EH (cell line): ENCODE data around the gene MAGEA4.

Experiments used
- DNase-seq: peaks from one replicate; pipeline ENCODE4 v3.0.0-alpha.2; 2015; ENCODE audit warnings: low read depth

Gene MAGEA4

DNA sequence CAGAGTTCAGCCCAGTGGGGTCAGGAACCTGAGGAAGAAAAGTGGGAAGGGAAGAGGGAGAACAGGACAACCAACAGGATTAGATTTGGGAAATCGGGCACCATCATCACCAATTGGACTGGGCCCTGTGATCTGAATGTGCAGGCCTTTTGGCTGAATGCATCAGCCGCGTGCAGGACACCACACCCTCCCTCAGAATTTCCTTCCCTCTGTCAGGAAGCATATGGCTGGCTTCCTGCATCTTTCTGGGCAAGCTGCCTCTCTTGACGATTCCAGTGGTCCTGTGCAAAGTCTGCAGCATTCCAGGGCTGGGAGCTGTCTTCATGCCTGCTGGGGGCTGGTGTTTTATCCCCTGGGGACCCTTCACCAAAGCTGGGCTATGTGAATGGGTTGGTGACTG lies 16.4 kb downstream of the MAGEA4 start:
- DNase-seq: no peak

DNA sequence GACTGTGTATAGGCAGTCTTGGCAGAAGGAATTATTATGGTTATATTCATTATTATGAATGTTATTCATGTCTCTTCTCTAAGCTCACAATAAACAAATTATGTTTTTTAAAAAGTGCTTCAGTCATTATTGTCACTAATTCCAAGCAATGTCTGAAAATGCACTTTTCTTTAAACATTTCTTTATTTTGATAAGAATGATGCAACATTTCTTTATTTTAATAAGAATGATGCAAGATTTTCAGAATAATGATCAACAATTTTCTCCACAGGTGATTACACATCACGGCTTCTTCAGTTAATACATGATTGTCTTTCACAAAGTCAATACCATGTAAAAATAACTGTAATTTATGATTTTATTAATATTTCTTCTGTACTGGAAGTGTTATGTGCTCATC lies 22.7 kb downstream of the MAGEA4 start:
- DNase-seq: no peak

DNA sequence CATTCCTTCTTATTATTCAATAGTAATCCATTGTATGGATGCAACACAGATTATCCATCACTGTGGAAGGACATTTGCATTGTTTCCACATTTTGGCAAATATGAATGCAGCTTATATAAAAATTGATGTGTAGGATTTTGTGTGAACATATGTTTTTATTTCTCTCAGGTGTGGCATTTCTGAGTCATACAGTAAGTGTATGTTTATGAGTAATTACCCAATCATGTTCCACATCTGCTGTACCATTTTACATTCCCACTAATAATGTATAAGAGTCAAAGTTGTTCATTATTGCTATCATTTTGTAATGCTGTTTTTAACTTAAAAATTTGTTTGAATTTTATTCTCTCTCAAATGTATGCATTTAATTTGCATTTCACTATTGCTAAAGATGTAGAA lies 25.5 kb downstream of the MAGEA4 start:
- no peak for DNase-seq

DNA sequence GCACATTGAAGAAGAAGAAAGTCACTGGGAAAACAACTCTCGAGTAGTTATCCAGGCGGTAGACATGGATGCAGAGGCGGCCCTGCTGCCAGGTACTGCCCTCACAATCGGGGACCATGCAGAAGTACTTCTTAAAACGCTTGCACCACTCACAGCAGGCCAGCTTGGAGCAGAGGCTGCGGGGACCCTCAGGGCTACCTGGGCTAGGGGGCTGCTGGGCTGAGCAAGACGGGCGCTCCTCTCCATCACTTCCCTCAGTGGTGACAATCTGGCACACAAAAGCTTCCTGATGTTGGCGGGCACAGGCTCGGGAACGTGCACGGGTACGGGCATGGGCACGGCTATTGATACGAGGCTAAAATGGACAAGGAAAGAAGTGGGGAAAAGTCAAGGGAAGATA lies 42.0 kb downstream of the MAGEA4 start:
- no peak for DNase-seq

DNA sequence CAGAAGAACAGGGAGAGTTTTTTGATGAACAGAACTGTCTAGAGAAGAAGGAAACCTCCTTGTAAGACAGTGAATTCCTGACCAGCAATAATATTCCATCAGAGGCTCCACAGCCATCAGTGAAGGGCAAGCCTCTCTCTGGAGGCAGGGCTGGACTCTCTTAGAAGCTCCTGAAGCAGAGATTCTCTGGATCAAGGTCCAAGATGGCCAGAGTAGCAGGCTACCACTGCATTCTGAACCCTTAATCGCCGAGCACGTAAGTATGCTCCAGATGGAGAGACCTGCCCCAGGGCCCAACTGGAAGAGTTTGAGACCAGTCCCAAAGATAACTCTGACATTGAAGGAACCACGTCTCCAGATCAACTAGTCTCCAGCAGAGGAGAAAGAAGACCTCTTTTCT lies 45.4 kb downstream of the MAGEA4 start:
- no peak for DNase-seq

DNA sequence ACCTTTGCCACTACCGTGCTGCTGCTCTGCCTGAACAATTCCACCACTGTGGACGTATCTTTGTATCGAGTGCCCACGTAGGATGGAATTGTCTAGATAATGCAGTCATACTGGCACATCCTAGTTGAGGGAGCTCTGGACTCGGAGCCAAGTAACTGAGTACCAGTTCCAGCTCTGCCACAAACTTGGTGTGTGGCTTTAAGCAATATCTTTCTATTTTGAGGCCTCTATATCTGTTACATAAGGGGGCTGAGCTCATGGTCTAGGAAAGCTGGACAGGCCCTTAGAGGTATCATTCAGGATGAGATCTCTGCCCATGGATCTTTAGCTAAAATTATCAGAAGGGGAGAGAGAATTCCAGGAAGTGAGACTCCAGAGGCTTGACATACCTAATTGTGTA lies 49.3 kb downstream of the MAGEA4 start:
- DNase-seq: no peak

DNA sequence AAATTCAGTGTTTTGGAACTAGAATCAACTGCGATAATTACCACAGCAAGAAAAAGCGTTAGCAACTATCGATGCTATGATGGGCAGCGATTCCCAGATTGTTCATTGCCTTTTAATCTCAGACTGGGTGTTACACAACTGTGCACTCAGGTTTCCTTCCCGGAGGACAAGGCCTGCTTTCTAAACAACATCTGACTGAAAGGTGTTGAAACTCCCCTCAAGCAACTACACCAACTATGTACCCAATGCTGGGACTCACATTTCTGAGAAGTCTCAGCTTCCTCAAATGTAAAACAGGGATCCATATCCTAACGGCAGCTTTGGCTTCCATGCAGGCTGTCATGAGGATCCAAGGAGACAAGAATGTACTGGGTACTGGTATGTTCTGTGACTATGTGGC lies 53.5 kb downstream of the MAGEA4 start:
- no peak for DNase-seq

DNA sequence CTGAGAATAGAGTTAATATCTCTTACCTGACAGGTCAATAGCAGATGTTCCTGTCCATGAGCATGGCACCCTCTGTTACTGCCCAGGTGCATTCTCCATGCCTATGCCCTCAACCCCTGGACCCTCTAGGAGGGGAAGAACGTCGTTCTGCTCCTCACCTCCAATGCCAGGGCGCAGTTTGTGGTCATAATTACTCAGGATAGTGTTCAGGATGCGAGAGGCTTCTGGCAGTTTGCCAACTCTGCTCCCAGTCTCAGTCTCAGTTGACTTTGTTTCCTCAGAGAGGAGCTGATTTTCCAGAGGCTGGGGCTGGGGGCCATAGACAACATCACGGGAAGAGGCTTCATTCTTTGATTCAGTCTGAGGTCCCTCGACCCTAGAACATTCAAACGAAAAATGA lies 57.3 kb downstream of the MAGEA4 start:
- DNase-seq: no peak

DNA sequence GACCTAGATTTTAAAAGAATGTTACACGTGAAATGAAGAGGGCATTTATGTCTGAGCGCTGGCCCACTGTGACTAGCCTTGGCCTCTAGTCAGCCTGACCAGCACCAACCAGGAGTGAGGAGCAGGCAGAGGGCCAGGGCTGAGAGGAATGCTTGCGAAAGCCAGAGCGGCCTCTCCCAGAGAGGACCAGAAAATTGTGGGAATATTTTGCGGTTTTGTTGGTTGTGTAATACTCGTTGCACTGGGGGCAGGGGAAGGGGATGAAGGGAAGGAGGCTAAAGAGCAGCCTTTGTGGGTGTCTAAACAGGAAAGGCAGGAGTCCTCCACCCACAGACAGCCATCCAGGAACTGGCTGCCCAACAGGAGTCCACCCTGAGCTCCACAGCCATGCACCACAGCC lies 58.0 kb downstream of the MAGEA4 start:
- DNase-seq: peak; percentile 96

DNA sequence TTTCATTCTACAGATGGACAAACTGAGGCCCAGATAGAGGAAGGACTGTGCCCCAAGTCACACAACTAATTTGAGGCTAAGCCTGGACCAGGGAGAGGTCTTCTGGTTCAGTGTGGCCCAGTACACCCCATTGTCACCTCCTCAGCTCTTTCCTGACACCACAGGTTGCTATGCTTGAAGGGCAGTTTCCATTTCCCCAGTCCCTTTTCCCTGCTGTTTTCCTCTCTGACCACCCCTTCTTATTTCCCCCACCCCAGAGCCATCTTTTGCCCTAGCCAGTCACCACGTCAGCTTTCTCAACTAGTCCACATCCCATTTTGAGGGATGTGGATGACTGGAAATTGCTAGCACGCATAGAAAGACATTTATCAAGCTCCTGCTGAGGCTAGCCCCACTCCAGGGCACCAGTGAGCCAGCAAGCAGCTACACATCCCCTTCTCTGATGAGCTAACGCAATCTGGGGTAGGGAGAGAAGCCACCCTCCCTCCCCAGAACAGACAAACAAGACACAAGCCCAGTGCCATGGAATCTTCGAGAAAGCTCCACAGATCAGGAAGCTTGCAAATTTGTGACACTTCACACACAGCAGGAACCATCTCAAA lies 60.5 kb downstream of the MAGEA4 start:
- DNase-seq: no peak

DNA sequence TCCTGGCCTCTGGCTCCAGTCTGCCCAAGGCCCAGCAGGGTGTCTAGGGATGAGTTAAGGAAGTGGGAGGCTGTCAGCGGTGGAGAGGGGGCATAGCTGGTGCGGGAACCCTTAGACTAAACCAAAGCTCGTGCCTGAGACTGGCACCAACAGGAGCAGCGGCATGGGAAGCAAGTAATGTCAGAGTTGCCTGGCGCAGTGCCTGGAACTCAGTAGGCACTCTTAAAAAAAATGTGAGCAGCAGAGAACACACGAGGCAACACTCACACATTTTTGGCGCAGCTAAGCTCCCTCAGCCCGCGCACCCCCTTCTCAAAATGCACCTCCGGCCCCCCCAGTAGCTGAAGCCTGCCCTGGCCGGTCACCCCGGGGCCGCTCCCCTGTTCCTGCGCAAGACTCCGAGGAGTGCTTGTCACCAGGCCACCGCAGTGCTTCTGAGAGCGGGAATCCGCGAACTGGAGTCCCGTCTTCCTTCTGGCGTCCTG lies 61.2 kb downstream of the MAGEA4 start:
- DNase-seq: peak; percentile 44
